KOPT-K1 (cell line): ENCODE measurements around the gene PCSK5.
"Not testable (repeated sequence)": the region's sequence is repeated elsewhere in the genome, so short reads cannot be mapped to it uniquely, and the experiment has no call there.

Source experiments
- H3K27ac ChIP-seq: fragments of 200-600 bp; sonication (generic); 2 replicates; pipeline ENCODE4 v1.5.1; 2016; ENCODE audit warnings: antibody characterized with exemption, mild to moderate bottlenecking, low read depth, low read length; ENCODE audit not compliant: poor library complexity, severe bottlenecking
- H3K36me3 ChIP-seq: fragments of 200-600 bp; sonication (generic); 2 replicates; pipeline ENCODE4 v1.5.1; 2017; ENCODE audit warnings: antibody characterized with exemption, mild to moderate bottlenecking, low read length, moderate library complexity; ENCODE audit not compliant: insufficient read depth
- H3K9me3 ChIP-seq: fragments of 200-600 bp; sonication (generic); 2 replicates; pipeline ENCODE4 v1.5.1; 2017; ENCODE audit warnings: antibody characterized with exemption, low read length, mild to moderate bottlenecking; ENCODE audit not compliant: insufficient read depth, poor library complexity, severe bottlenecking

Gene PCSK5

GRCh38 chr9:75900893-75901524 lies 10.5 kb downstream of the PCSK5 start:
- not testable (repeated sequence) for H3K36me3 ChIP-seq, H3K9me3 ChIP-seq, H3K27ac ChIP-seq

DNA sequence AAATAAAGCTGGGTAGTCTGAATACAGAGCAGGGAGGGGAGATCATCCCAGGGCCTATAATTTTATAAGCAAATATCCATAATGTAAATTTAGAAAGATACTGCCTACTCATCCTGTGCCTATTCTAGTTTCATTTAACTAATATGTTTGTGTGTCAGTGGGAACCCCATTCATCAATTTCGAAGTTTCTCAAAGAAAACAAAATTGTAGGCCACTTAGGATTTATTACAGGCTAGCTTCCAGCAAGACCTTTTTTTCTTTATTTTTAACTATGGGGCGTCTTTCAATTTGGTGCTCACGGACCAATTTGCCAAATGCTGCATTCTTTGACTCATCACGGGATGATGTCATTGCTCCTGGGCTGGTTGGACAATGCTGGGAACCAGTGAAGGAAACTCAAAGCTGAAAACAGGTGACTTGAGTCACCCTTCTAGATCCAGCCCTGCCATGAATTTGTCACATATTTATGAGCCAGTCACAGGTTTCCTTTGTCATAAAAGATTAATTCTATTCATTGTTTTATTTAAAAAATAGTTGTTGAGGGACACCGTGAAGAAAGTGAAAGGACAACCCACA lies 13.4 kb downstream of the PCSK5 start:
- Histone ChIP-seq H3K9me3 (no peaks in the 10 kb centered on the region), H3K36me3 (no peaks in the 10 kb centered on the region), H3K27ac (no peak overlapping the region)

DNA sequence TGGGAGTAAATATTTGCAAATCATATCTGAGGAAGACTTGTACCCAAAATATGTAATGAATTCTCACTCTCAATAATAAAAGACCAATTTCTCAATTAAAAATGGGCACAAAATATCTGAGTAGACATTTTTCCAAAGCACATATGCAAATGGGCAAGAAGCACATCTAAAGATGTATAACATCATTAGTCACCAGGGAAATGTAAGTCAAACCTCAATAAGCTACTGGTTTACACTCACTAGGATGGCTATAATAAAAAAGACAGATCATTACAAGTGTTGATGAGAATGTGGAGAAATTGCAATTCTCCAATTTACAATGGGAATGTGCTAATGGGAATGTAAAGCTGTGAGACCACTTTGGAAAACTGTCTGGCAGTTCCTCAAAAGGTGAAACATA lies 13.9 kb downstream of the PCSK5 start:
- no peaks in the 10 kb centered on the region for H3K36me3 ChIP-seq
- H3K27ac ChIP-seq = no peak overlapping the region
- no peaks in the 10 kb centered on the region for H3K9me3 ChIP-seq

- Histone ChIP-seq H3K9me3 (no peaks in the 10 kb centered on the region), H3K36me3 (no peaks in the 10 kb centered on the region), H3K27ac (no peak overlapping the region)
These were observed 16.1 kb downstream of the PCSK5 start for GRCh38 chr9:75906531-75906930.

- H3K27ac ChIP-seq = no peak overlapping the region
- no peaks in the 10 kb centered on the region for H3K36me3 ChIP-seq
- no peaks in the 10 kb centered on the region for H3K9me3 ChIP-seq
These were observed 16.9 kb downstream of the PCSK5 start for GRCh38 chr9:75907329-75907728.

DNA sequence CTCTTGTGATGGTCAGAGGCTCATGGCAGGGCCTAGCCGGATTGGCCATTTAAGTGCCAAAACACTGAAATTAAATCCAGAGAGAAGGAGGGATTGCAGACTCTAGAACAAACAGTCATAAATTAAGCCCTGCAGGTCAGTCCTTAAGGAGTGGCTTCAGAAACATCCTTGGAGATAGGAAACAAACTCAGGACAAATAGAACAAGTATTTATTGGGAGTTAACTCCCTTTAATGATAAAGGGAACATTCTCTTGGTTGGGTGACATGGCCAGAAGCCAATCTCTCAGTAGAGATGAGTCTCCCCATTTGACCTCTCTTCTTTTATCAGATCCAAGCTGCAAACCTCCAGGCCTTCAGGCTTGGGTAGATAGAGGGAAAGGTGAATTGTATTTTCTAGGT lies 17.4 kb downstream of the PCSK5 start:
- H3K27ac ChIP-seq = no peak overlapping the region
- H3K9me3 ChIP-seq = no peaks in the 10 kb centered on the region
- H3K36me3 ChIP-seq = no peaks in the 10 kb centered on the region

DNA sequence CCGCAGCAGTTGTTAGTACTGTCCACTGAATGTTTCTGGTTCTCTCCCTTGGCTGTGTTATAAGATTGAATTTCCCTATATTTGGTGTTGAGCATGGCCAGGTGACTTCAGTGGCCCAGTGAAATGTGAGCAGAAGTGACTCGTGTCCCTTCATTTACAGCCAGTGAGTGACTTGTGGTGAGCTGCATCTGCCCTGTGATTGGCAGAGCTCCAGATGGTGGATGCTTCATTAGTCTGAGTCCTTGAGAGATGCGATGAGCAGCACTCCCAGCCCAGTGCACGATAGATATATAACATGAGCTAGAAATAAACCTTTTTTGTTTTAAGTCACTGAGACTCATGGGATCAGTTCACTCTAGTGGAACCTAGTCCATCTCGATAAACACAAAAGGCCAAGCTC lies 19.3 kb downstream of the PCSK5 start:
- Histone ChIP-seq H3K27ac (no peak overlapping the region), H3K9me3 (no peaks in the 10 kb centered on the region), H3K36me3 (no peaks in the 10 kb centered on the region)

DNA sequence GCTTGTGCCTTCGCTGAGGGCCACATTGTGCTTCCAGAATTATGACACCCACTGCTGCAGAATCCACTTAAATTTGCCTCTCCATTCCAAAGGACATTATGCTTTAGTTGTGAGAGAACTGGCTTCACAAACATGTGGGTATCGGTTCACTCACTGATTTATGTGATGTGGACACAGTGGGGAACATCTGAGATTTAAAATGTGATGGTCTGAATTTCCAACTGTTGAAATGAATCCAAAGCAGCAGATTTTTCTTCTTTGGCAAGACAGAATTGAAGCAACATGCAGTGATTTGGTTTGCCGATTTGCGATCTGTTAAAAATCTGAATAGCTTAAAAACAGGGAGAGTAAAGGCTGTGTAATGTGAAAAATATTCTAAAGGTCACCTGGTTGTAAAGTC lies 20.3 kb downstream of the PCSK5 start:
- H3K9me3 ChIP-seq = no peaks in the 10 kb centered on the region

DNA sequence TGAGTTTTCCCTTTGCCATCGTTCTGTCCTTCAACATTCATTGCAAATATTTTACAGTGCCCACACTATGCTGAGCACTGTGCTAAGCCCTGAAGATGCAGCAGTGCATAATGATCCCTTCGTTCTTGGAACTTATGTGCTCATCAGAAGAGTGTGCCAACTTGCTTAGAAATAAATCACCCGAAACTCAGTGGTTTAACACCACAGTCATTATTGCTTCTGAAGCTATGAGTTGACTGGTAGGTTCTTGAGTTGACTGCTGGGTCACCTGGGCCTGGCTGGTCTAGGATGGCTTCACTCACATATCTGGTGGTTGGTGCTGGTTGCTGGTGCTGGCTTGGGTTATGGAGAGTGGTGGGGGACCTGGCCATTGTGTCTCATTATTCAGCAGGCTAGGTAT lies 20.9 kb downstream of the PCSK5 start:
- Histone ChIP-seq H3K36me3 (no peaks in the 10 kb centered on the region), H3K9me3 (no peaks in the 10 kb centered on the region), H3K27ac (no peak overlapping the region)

More for the DNA sequence above, 20.3 kb downstream of the PCSK5 start:
- no peaks in the 10 kb centered on the region for H3K36me3 ChIP-seq
- no peak overlapping the region for H3K27ac ChIP-seq

DNA sequence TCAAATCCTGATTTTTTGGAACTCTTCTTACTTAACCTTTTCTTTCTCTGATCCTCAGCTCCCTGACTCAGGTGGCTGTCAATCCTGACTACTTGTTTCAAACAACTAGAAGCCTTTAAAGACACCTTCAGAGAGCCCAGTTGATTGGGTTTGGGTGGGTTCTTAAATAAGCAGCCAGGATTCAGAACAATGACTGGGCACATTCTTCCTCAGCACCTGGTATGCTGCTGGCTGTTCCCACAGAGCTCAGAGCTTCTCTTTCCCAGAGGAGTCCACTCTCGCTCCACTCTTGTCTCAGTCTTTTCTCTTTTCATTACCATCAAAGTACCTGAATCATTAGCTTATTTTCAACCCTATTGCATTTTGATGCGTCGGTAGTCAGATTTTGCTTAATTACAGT lies 22.5 kb downstream of the PCSK5 start:
- Histone ChIP-seq H3K36me3 (no peaks in the 10 kb centered on the region), H3K9me3 (no peaks in the 10 kb centered on the region), H3K27ac (no peak overlapping the region)

DNA sequence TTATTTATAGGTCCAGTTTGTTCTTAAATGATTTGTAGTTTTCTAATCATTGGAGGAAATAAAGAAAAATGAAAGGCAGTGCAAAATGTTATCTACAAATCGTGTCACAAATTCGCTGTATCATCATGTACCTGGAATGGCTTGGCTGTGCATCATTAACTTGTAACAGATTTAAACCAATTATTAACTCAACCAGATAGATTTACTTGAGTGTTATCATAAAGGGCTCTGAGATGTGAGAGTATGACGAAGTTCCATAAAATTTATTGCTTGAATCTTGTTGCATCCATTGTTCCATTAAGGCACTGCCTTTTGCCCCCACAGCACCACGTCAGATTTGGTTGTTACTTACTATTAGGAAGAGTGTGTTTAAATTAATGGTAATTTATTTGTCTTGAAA lies 23.5 kb downstream of the PCSK5 start:
- Histone ChIP-seq H3K36me3 (no peaks in the 10 kb centered on the region), H3K27ac (no peak overlapping the region), H3K9me3 (no peaks in the 10 kb centered on the region)

- H3K36me3 ChIP-seq = no peaks in the 10 kb centered on the region
- no peak overlapping the region for H3K27ac ChIP-seq
- H3K9me3 ChIP-seq = no peaks in the 10 kb centered on the region
These were observed 24.5 kb downstream of the PCSK5 start for GRCh38 chr9:75914883-75915452.

DNA sequence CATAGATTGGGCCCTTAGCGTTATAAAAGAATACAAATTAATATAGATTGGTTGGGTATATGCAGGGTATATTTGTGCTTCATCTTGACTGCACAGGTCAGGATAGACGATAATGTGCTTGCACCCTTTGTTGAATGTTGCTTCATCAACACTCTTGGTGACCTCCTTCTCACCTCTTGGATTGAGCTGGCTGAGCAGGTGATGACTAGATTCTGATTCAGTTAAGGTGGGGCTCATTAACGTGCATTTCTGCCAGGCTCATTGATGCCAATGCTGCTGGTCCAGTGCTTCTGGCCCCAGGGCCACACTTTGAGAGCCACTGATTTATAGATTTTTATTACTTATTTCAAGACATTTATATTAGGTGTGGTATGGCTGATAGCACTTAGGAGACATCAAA lies 27.7 kb downstream of the PCSK5 start:
- no peaks in the 10 kb centered on the region for H3K9me3 ChIP-seq
- H3K36me3 ChIP-seq = no peaks in the 10 kb centered on the region
- H3K27ac ChIP-seq = no peak overlapping the region

GRCh38 chr9:75918909-75919308 lies 28.4 kb downstream of the PCSK5 start:
- Histone ChIP-seq H3K27ac (no peak overlapping the region), H3K36me3 (no peaks in the 10 kb centered on the region), H3K9me3 (no peaks in the 10 kb centered on the region)

DNA sequence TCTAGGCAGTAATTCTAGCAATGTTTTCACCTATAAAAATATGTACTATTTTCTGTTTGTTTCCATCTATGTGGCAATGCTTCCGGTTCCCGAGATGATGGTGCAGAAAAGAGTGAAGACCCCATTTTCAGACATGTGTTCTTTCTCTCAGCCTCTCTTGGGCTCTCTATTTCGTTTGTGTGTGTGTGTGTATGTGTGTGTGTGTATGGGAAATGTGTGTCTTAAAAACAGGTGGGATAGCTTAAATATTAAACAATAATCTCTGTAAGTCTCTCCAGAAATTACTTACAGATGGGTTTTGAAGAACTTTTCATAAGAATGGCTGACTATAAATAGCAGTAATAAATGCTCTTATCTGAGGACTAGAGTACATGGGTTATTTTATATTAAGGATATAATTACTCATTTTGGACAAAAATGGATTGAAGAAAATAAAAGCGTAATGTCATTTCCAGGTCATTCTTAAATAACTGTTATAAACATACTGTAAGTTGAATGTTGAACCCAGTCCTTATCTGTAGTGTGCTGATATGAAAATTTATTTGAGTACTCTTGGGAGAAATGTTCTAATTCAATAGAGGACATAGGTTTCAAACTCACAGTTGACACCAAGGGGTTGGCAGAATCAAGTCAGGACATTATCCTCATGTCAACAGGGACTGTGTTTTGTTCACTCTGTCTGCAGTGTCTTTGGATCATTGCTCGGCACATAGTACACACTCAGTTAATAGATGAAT lies 31.1 kb downstream of the PCSK5 start:
- no peak overlapping the region for H3K27ac ChIP-seq
- H3K36me3 ChIP-seq = no peaks in the 10 kb centered on the region
- no peaks in the 10 kb centered on the region for H3K9me3 ChIP-seq
